Lower leg skin (tissue), 4 donors: Measurements from ENCODE around the gene ANKRD34A. TPM values are rescaled to one million over a fixed set of nuclear protein-coding genes. Genes with fewer than 3 reads are reported as not detected.
A peak's percentile ranks its signal among the peaks of the same experiment; 100 is the strongest.

Experiments used
- DNase-seq, 2 donors: peaks; one replicate each; pipeline ENCODE4 v3.0.0-alpha.2; 2019; ENCODE audit warnings: low spot score in 2 of 2
- H3K4me3 ChIP-seq: fragments of 200-600 bp; sonication (generic); 2 replicates; pipeline ENCODE4 v1.5.1; 2017; ENCODE audit warnings: mild to moderate bottlenecking, low read depth; ENCODE audit not compliant: poor library complexity, severe bottlenecking
- CTCF ChIP-seq, 3 donors: fragments of 450-650 bp; IDR thresholded peaks; one replicate each; pipeline ENCODE4 v1.5.1; 2016; ENCODE audit warnings: antibody characterized with exemption in 3 of 3, mild to moderate bottlenecking in 3 of 3, moderate library complexity in 2 of 3
- POLR2A ChIP-seq, 2 donors: fragments of 450-650 bp; IDR thresholded peaks; one replicate each; pipeline ENCODE4 v1.6.1; 2016 to 2017; ENCODE audit warnings: antibody characterized with exemption in 2 of 2, mild to moderate bottlenecking in 1 of 2, moderate library complexity in 1 of 2
- WGBS, 2 donors: methylation state at CpG; one replicate each; pipeline ENCODE4 v1.1.5; 2018; 5-methylcytosine and 5-hydroxymethylcytosine counted together
- intact Hi-C: fragments of 100-400 bp; cut with DNase I; formaldehyde crosslinking; loops from one replicate; pipeline ENCODE4 v1.15.0; 2023; ENCODE audit warnings: low total_unique reads
- total RNA-seq, 4 donors: library from RNA; depleted of rRNA; stranded (reverse); fragments of >200 nt; gene quantifications; one replicate each; pipeline ENCODE4 v1.1.0, GENCODE V29; 2016

Gene ANKRD34A
- total RNA-seq, 4 donors from 2014 or later = 0.12 to 1.3 (median 0.39) TPM

- intact Hi-C loops = no loop called here
- TF ChIP-seq CTCF (IDR thresholded peaks at IDR 0.05) = no peak
- no peak for TF ChIP-seq POLR2A (IDR thresholded peaks at IDR 0.05)
Measured at GRCh38 chr1:145960468-145961108, 3.8 kb downstream of the ANKRD34A start.

GRCh38 chr1:145959957-145960467 lies 4.4 kb downstream of the ANKRD34A start:
- DNase-seq = no peak
- intact Hi-C loops = no loop called here
- no peak for TF ChIP-seq CTCF (IDR thresholded peaks at IDR 0.05)
- TF ChIP-seq POLR2A (IDR thresholded peaks at IDR 0.05) = no peak
- H3K4me3 ChIP-seq = peak overlapping the region; percentile 31
- 9 to 35% methylated on average over 5 to 11 of the region's 12 CpGs for WGBS, 2 donors

More at GRCh38 chr1:145960468-145961108, 3.8 kb downstream of the ANKRD34A start:
- peak; percentile 63 to 95 for DNase-seq
- WGBS, 2 donors = 0 to 1% methylated on average over 20 to 26 of the region's 44 CpGs
- H3K4me3 ChIP-seq = peak overlapping the region; percentile 31

GRCh38 chr1:145959333-145959732 lies 5.0 kb downstream of the ANKRD34A start:
- TF ChIP-seq CTCF (IDR thresholded peaks at IDR 0.05) (no peak), POLR2A (IDR thresholded peaks at IDR 0.05) (no peak)
- intact Hi-C loops = no loop called here
- no peak overlapping the region for H3K4me3 ChIP-seq
- DNase-seq = no peak

GRCh38 chr1:145958734-145959133 lies 5.6 kb downstream of the ANKRD34A start:
- DNase-seq = no peak
- TF ChIP-seq POLR2A (IDR thresholded peaks at IDR 0.05) = no peak
- TF ChIP-seq CTCF (IDR thresholded peaks at IDR 0.05) = no peak
- intact Hi-C loops = no loop called here

GRCh38 chr1:145957443-145958319 lies 6.7 kb downstream of the ANKRD34A start, which contains the start of gene LIX1L:
Gene LIX1L (minus strand): TSS chr1:145958017. CDS start chr1:145957927, 90 bp downstream.
- WGBS, 2 donors = 0% methylated on average over 22 to 38 of the region's 60 CpGs
- peak within 1 kb of the TSS; percentile 71 for H3K4me3 ChIP-seq
- peak; percentile 96 to 99 for DNase-seq
- intact Hi-C loops = no loop called here
- TF ChIP-seq POLR2A (IDR thresholded peaks at IDR 0.05) (peak in 1 of 2 donors; percentile 74), CTCF (IDR thresholded peaks at IDR 0.05) (no peak)

More at GRCh38 chr1:145958734-145959133, 5.6 kb downstream of the ANKRD34A start:
- H3K4me3 ChIP-seq = no peak overlapping the region
